ENCODE data around the gene RGS6.

GRCh38 chr14:72401632-72402376 is 469.6 kb downstream of the RGS6 start:
- TF ChIP-seq CTCF (conservative IDR thresholded peaks at IDR 0.05; ENCODE audit: low read length) (no peak), EZH2phosphoT487 (IDR thresholded peaks at IDR 0.05; ENCODE audit: borderline replicate concordance, low read depth, low read length) (no peak)

All from OCI-LY7 (cell line).